GM06990 (cell line): ENCODE data around the gene STIM2.
"Not testable (repeated sequence)": the region's sequence is repeated elsewhere in the genome, so short reads cannot be mapped to it uniquely, and the experiment has no call there.

Source experiments
- DNase-seq: peaks from one replicate; pipeline ENCODE4 v3.0.0-alpha.2; 2011; ENCODE audit not compliant: insufficient read length; ENCODE audit errors: extremely low read depth
- H3K27me3 ChIP-seq: replicated peaks from 2 replicates; pipeline ENCODE4 v1.6.0; 2011; ENCODE audit warnings: low read length; ENCODE audit not compliant: control insufficient read depth, insufficient read depth
- H3K36me3 ChIP-seq: 2 replicates; pipeline ENCODE4 v1.5.1; 2011; ENCODE audit warnings: low read length; ENCODE audit not compliant: control insufficient read depth, insufficient read depth
- H3K4me3 ChIP-seq: replicated peaks from 2 replicates; pipeline ENCODE4 v1.5.1; 2011; ENCODE audit warnings: low read depth, mild to moderate bottlenecking, control low read depth, low read length
- TF ChIP-seq, protein P1 (sequence below): IDR thresholded peaks from 2 replicates; pipeline ENCODE4 v1.5.1; 2011; ENCODE audit warnings: low read length, control low read depth, mild to moderate bottlenecking, inconsistent platforms; ENCODE audit not compliant: insufficient read depth, poor library complexity, severe bottlenecking

Gene STIM2

DNA sequence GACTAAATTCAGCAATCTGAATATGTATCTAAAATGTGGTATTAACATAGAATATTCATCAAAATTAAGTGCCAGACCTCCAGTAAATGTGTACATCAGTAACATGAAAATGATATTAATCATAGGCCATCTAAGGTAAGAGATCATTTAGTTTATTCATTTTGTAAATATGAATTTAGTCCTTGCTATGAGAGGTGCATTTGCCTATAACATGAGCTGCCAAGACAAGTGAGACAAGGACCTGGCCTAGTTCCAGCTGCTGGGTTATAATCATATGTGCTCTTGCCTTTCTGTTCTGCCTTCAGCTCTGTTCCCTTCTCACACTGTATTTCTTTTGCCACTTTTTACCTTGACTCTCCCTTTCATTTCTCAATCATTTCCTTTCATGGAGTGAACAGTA, 160.0 kb downstream of the STIM2 start:
- no peak overlapping the region for H3K4me3 ChIP-seq
- no peaks in the 10 kb centered on the region for H3K36me3 ChIP-seq
- H3K27me3 ChIP-seq = no peaks in the 10 kb centered on the region
- TF ChIP-seq, protein P1, sequence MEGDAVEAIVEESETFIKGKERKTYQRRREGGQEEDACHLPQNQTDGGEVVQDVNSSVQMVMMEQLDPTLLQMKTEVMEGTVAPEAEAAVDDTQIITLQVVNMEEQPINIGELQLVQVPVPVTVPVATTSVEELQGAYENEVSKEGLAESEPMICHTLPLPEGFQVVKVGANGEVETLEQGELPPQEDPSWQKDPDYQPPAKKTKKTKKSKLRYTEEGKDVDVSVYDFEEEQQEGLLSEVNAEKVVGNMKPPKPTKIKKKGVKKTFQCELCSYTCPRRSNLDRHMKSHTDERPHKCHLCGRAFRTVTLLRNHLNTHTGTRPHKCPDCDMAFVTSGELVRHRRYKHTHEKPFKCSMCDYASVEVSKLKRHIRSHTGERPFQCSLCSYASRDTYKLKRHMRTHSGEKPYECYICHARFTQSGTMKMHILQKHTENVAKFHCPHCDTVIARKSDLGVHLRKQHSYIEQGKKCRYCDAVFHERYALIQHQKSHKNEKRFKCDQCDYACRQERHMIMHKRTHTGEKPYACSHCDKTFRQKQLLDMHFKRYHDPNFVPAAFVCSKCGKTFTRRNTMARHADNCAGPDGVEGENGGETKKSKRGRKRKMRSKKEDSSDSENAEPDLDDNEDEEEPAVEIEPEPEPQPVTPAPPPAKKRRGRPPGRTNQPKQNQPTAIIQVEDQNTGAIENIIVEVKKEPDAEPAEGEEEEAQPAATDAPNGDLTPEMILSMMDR = no peak
- no peak for DNase-seq

DNA sequence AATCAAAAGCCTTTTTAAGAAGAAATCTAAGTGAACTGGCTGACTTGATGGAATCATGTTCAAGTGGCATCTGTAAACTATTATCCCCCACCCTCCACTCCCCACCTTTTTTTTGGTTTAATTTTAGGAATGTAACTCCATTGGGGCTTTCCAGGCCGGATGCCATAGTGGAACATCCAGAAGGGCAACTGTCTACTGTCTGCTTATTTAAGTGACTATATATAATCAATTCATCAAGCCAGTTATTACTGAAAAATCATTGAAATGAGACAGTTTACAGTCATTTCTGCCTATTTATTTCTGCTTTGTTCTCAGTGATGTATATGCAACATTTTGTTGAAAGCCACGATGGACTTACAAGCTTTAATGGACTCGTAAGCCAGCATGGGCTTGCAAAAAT, 162.3 kb downstream of the STIM2 start:
- no peak for DNase-seq
- no peaks in the 10 kb centered on the region for H3K36me3 ChIP-seq
- no peak overlapping the region for H3K4me3 ChIP-seq
- H3K27me3 ChIP-seq = no peaks in the 10 kb centered on the region
- TF ChIP-seq, protein P1 = no peak

DNA sequence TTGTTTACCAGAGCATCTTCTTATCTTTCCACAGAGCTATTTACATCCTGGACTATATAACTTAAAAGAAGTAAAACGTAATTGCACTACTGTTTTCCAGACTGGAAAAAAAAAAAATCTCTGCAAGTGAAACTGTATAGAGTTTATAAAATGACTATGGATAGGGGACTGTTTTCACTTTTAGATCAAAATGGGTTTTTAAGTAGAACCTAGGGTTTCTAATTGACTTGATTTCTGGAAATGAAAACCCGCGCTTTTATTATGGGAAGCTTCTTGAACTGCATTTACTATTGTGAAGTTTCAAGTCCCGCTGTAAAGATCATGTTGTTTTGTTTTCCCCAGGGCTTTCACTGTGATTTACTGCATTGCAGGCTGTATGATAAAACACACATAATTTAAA, 162.7 kb downstream of the STIM2 start:
- TF ChIP-seq, protein P1 = no peak
- Histone ChIP-seq H3K27me3 (no peaks in the 10 kb centered on the region), H3K36me3 (no peaks in the 10 kb centered on the region), H3K4me3 (no peak overlapping the region)
- no peak for DNase-seq

DNA sequence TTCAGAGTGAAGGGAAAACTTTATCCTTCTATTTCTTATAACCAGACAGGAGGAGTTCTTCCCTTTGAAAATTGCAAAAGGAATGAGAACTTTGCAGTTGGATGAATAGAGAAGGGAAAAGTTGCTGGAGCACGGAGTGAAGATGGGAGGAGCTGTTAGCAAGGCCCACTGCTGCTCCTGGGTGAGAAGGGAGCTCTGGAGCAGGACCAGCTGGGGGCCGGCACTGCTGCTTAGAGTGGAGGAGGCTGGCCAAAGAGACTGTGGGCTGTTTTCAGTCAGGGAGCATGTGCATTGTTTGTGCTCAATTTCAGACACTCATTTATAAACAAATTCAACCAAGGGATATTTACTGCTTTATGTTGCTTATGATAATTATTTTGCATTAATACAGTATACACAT, 164.2 kb downstream of the STIM2 start:
- H3K4me3 ChIP-seq = no peak overlapping the region
- TF ChIP-seq, protein P1 = no peak
- no peaks in the 10 kb centered on the region for H3K27me3 ChIP-seq
- DNase-seq = no peak
- no peaks in the 10 kb centered on the region for H3K36me3 ChIP-seq

DNA sequence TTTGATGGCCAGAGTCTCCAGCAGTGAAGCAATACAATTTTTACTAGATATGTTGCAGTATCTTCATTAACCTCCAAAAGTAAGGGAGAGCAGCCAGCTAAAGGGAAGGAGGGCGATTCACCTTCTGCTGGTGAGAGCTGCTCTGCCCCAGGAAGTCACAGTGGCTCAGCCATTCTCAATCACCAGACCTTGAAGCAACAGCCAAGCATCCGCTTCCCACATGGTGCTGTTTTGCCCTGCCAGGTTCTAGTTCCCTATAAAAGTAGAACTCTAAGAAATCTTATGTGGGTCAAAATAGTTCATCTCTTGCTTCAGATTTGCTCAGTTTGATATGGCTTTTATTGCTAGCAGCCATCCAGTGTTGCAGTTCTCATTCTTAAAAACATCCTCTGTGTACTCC, 166.8 kb downstream of the STIM2 start:
- DNase-seq = no peak
- Histone ChIP-seq H3K27me3 (no peaks in the 10 kb centered on the region; the same call in 1 of the 2 replicates), H3K4me3 (no peak overlapping the region), H3K36me3 (no peaks in the 10 kb centered on the region)
- TF ChIP-seq, protein P1 = no peak

DNA sequence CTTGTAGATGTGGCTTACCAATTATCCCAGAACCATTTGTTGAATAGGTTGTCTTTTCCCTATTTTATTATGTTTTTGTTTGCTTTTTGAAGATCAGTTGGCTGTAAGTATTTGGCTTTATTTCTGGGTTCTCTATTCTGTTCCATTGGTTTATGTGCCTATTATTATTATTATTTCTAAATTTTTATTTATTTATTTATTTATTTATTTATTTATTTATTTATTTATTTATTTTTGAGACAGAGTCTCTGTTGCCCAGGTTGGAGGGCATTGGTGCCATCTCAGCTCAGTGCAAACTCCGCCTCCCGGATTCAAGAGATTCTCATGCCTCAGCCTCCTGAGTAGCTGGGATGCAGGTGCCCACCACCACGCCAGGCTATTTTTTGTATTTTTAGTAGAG, 174.5 kb downstream of the STIM2 start:
- not testable (repeated sequence) for H3K36me3 ChIP-seq, H3K4me3 ChIP-seq, H3K27me3 ChIP-seq, DNase-seq
